ENCODE measurements around the gene BIRC5. TPM values are rescaled to one million over a fixed set of nuclear protein-coding genes. Genes with fewer than 3 reads are reported as not detected.

Gene BIRC5
- polyA plus RNA-seq, 1 donor (not counting 4 experiments of a cell fraction or from before 2014, with no cell fraction given) = 11.5 TPM

DNA sequence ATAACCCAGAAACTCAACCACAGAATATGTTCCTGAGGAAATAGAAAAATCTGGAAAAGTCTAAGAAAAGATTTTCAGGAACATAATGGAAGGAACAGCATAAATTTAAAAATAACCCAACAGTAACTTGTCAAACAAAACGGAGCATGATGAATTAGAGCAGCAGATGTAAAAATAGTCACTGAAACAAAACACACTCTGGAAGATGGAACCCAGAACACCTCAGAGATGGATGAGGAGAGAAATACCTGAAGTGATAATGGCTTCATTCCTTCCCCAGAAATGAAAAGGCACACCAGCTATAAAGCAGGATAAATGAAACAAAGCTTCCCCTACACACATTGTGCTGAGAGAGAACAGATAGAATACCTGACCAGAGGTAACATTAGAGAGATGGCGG lies 33.5 kb upstream of the BIRC5 start:
- no peak for TF ChIP-seq CTCF (optimal IDR thresholded peaks at IDR 0.05 in 1 of 3, IDR thresholded peaks at IDR 0.05 in 1 of 3, conservative IDR thresholded peaks at IDR 0.05 in 1 of 3; ENCODE audit: extremely low read depth in 1 of 3, insufficient read depth in 2 of 3, low read length in 3 of 3)
- TF ChIP-seq EZH2 (IDR thresholded peaks at IDR 0.05; ENCODE audit: low read length) = no peak
- DNase-seq (ENCODE audit: low read depth, low spot score) = no peak
- Histone ChIP-seq H2AFZ (ENCODE audit: control insufficient read depth, low read length) (no peak overlapping the region), H3K4me1 (ENCODE audit: control insufficient read depth, extremely low read depth, insufficient read depth, low read length) (no peaks in the 10 kb centered on the region), H3K4me2 (ENCODE audit: control insufficient read depth, extremely low read depth, insufficient read depth, low read depth, low read length) (no peak overlapping the region), H3K27me3 (ENCODE audit: control insufficient read depth, extremely low read depth, insufficient read depth, low read length) (no peaks in the 10 kb centered on the region), H3K36me3 (ENCODE audit: control insufficient read depth in 2 of 2, extremely low read depth in 1 of 2, insufficient read depth in 2 of 2, low read length in 2 of 2) (peaks cover 0 to 33% of the 10 kb centered on the region in 2 experiments), H3K9me3 (ENCODE audit: control insufficient read depth, low read depth, low read length) (no peaks in the 10 kb centered on the region), H3K27ac (ENCODE audit: control insufficient read depth, insufficient read depth, low read length) (no peak overlapping the region), H3K9ac (ENCODE audit: control insufficient read depth, extremely low read depth, insufficient read depth, low read length) (no peak overlapping the region), H3K9me1 (ENCODE audit: control insufficient read depth, extremely low read depth, insufficient read depth, low read length) (no peaks in the 10 kb centered on the region), H4K20me1 (ENCODE audit: control insufficient read depth, extremely low read depth, insufficient read depth, low read length) (no peaks in the 10 kb centered on the region), H3K4me3 (ENCODE audit: control insufficient read depth in 2 of 3, extremely low read depth in 1 of 3, insufficient read depth in 2 of 3, low read depth in 1 of 3, low read length in 3 of 3) (no peak overlapping the region), H3K79me2 (ENCODE audit: control insufficient read depth, insufficient read depth, low read length) (peaks cover 7% of the 10 kb centered on the region)
- FAIRE-seq = no peak
- dilution Hi-C loops (cut with MboI; ENCODE audit: extremely low pct_ligation_motif_present, low sequenced_read_pairs) = no loop called here

DNA sequence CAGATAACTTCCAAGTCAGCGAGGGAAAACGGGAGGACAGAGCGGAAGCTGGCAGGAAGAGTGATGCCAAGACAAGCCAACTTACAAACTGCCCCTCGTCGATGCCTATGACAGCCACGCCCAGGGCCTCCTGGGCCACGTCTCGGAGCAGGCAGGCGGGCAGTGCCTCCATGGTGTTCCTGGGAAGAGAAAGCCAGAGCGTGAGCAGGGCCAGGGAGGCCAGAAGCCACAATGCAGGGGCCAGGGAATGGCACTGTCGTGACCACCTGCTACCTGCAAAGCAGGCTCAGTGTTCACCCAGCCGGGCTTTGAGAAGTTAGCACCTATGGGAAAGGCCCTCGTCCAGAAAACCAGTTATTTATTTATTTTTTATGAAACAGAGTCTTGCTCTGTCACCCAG lies 31.5 kb upstream of the BIRC5 start:
- Histone ChIP-seq H3K9ac (ENCODE audit: control insufficient read depth, extremely low read depth, insufficient read depth, low read length) (no peak overlapping the region), H3K4me3 (ENCODE audit: control insufficient read depth in 2 of 3, extremely low read depth in 1 of 3, insufficient read depth in 2 of 3, low read depth in 1 of 3, low read length in 3 of 3) (no peak overlapping the region), H3K79me2 (ENCODE audit: control insufficient read depth, insufficient read depth, low read length) (peaks cover 10% of the 10 kb centered on the region), H3K9me3 (ENCODE audit: control insufficient read depth, low read depth, low read length) (no peaks in the 10 kb centered on the region), H3K9me1 (ENCODE audit: control insufficient read depth, extremely low read depth, insufficient read depth, low read length) (no peaks in the 10 kb centered on the region), H3K27me3 (ENCODE audit: control insufficient read depth, extremely low read depth, insufficient read depth, low read length) (no peaks in the 10 kb centered on the region), H3K36me3 (ENCODE audit: control insufficient read depth in 2 of 2, extremely low read depth in 1 of 2, insufficient read depth in 2 of 2, low read length in 2 of 2) (peaks cover 0 to 27% of the 10 kb centered on the region in 2 experiments), H4K20me1 (ENCODE audit: control insufficient read depth, extremely low read depth, insufficient read depth, low read length) (no peaks in the 10 kb centered on the region), H3K4me1 (ENCODE audit: control insufficient read depth, extremely low read depth, insufficient read depth, low read length) (peaks cover 8% of the 10 kb centered on the region), H3K4me2 (ENCODE audit: control insufficient read depth, extremely low read depth, insufficient read depth, low read depth, low read length) (no peak overlapping the region), H3K27ac (ENCODE audit: control insufficient read depth, insufficient read depth, low read length) (no peak overlapping the region), H2AFZ (ENCODE audit: control insufficient read depth, low read length) (no peak overlapping the region)
- dilution Hi-C loops (cut with MboI; ENCODE audit: extremely low pct_ligation_motif_present, low sequenced_read_pairs) = no loop called here
- TF ChIP-seq CTCF (optimal IDR thresholded peaks at IDR 0.05 in 1 of 3, IDR thresholded peaks at IDR 0.05 in 1 of 3, conservative IDR thresholded peaks at IDR 0.05 in 1 of 3; ENCODE audit: extremely low read depth in 1 of 3, insufficient read depth in 2 of 3, low read length in 3 of 3) = no peak
- TF ChIP-seq EZH2 (IDR thresholded peaks at IDR 0.05; ENCODE audit: low read length) = no peak
- DNase-seq (ENCODE audit: low read depth, low spot score) (no peak), FAIRE-seq (no peak)

Data from keratinocyte (primary cell).